ENCODE measurements around the gene NBPF1.
"Not testable (repeated sequence)": the region's sequence is repeated elsewhere in the genome, so short reads cannot be mapped to it uniquely, and the experiment has no call there.

DNA sequence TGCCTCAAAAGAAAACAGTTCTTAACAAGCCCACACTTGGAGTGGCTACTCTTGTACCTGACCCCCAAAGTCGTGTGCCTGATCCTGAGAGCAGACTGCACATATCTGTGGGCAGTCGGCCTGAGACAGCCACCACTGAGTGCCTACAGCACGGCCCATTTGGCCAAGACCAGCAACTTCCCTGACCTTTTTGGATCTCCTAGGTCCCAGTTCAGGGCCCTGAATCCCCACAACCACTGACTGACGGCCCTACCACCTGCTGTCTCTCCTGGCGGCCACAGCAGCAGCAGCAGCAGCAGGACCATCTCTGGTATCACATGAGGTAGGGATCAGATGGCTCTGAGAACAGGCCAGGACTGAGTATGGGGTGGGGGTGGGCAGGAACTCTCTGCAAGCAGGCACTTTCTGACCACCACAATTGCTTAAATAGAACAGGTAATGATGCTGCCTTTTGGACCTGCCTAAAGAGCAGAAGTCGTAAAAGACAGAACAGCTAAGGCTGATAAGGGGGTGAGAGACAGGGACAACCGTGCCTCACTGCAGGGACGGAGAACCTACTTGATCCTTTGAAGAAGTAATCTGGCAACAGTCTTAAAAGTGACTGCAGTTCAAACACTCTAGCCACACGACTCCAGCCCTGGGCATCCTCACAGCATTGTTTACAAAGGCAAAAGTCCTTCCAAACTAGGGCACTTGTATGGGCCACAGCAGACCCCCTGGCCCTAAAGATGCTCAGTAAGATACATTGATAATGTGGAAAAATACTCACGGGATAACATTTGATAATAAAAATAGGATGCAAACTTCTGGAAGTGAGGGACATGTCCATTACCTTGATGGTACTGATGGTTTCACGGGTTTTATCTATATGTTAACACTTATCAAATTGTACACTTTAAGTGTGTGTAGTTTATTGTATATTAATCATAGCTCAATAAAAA is 26.0 kb upstream of the NBPF1 start:
- TF ChIP-seq, protein P1, sequence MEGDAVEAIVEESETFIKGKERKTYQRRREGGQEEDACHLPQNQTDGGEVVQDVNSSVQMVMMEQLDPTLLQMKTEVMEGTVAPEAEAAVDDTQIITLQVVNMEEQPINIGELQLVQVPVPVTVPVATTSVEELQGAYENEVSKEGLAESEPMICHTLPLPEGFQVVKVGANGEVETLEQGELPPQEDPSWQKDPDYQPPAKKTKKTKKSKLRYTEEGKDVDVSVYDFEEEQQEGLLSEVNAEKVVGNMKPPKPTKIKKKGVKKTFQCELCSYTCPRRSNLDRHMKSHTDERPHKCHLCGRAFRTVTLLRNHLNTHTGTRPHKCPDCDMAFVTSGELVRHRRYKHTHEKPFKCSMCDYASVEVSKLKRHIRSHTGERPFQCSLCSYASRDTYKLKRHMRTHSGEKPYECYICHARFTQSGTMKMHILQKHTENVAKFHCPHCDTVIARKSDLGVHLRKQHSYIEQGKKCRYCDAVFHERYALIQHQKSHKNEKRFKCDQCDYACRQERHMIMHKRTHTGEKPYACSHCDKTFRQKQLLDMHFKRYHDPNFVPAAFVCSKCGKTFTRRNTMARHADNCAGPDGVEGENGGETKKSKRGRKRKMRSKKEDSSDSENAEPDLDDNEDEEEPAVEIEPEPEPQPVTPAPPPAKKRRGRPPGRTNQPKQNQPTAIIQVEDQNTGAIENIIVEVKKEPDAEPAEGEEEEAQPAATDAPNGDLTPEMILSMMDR (IDR thresholded peaks at IDR 0.05) = not testable (repeated sequence)
- TF ChIP-seq POLR2A (IDR thresholded peaks at IDR 0.05) = not testable (repeated sequence)

All from esophagus squamous epithelium (tissue), 4 donors.